ENCODE results near the gene KCNMA1. TPM values are rescaled to one million over a fixed set of nuclear protein-coding genes. Genes with fewer than 3 reads are reported as not detected.
A peak's percentile ranks its signal among the peaks of the same experiment; 100 is the strongest.

The KCNMA1 gene
- total RNA-seq, 4 donors from 2014 or later: 146 to 300 (median 265) TPM

DNA sequence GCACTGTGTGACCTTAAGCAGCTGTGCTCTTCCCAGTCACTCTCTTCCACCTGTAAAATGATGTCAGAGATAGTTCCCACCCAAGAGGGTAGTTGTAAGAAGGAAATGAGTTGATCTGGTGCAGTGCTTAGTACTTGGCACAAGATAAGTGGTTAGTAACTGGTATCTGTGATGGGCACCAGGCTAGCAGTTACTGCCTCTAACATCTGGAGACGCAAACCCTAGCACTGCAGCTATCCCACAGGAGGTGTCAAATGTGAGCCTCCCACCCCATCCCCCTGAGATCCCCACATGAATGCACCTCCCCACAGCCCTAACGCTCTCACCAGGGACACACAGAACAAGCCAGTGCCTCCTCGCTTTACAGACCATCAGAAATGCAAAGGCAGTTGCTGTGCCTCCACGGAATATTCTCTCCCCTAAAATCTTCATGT is 72.0 kb downstream of the KCNMA1 start:
- intact Hi-C loops (cut with DNase I): no loop called here

DNA sequence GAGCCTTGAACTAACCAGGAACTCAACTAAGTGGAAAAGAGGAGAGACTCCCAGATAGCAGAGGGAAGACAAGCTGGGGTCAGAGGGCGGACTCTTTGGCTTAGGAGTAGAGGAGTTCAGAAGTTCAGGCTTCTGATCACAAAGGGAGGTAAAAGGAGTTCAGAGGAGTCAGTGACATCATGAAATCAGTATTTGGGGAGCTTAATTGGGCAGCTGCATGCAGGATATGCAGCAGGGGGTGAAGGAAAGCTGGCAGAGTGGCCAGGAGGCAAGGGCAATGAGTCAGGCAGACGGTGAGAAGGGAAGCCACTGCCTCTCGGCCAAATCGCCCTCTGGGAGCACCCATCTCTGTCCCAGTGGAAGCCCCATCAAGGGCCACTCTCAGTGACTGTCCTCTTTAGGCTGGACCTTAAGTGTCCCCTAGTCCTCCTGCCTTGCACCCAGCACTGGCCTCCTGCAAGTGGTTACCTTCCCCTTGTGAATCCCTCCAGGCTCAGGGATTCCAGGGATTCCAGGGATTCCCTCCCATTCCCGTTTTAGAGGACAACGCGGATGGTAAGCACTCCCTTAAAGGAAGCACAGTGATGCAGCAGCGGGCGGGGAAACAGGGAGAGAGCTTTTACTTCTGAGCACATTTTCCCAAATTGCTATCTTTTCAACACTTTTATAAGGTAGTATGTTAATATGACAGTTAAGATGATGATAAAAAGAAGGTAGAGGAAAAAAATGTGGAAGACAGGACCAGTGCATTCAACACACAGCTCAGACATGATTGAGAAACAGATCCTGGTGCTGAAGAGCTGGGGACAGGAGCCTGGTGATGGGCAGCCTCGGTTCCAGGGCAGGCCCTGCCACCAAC is 72.6 kb downstream of the KCNMA1 start:
- Histone ChIP-seq H3K4me3 (no peak overlapping the region), H3K36me3 (no peaks in the 10 kb centered on the region), H3K4me1 (peaks cover 0 to 69% (median 64%) of the 10 kb centered on the region in 4 donors), H3K9me3 (no peaks in the 10 kb centered on the region), H3K27ac (replicated peaks in 1 of 4) (peak overlapping the region; percentile 72 to 82 (median 80)), H3K27me3 (no peaks in the 10 kb centered on the region)
- 33% methylated on average over 10 of the region's 10 CpGs for WGBS
- intact Hi-C loops (cut with DNase I): no loop called here
- DNase-seq (ENCODE audit: extremely low spot score): no peak
- TF ChIP-seq, protein P1, sequence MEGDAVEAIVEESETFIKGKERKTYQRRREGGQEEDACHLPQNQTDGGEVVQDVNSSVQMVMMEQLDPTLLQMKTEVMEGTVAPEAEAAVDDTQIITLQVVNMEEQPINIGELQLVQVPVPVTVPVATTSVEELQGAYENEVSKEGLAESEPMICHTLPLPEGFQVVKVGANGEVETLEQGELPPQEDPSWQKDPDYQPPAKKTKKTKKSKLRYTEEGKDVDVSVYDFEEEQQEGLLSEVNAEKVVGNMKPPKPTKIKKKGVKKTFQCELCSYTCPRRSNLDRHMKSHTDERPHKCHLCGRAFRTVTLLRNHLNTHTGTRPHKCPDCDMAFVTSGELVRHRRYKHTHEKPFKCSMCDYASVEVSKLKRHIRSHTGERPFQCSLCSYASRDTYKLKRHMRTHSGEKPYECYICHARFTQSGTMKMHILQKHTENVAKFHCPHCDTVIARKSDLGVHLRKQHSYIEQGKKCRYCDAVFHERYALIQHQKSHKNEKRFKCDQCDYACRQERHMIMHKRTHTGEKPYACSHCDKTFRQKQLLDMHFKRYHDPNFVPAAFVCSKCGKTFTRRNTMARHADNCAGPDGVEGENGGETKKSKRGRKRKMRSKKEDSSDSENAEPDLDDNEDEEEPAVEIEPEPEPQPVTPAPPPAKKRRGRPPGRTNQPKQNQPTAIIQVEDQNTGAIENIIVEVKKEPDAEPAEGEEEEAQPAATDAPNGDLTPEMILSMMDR (IDR thresholded peaks at IDR 0.05): no peak
- peak in 1 of 2 donors; percentile 32 for TF ChIP-seq POLR2AphosphoS5 (IDR thresholded peaks at IDR 0.05)

More for the DNA sequence above, 72.0 kb downstream of the KCNMA1 start:
- H3K4me1 ChIP-seq: peaks cover 0 to 63% (median 62%) of the 10 kb centered on the region in 4 donors
- H3K27ac ChIP-seq (replicated peaks in 1 of 4): peak overlapping the region; percentile 72 to 82 (median 80)
- H3K27me3 ChIP-seq: no peaks in the 10 kb centered on the region
- no peaks in the 10 kb centered on the region for H3K9me3 ChIP-seq
- H3K36me3 ChIP-seq: no peaks in the 10 kb centered on the region
- WGBS: 63% methylated on average over 4 of the region's 4 CpGs
- DNase-seq (ENCODE audit: extremely low spot score): no peak
- TF ChIP-seq, protein P1 (IDR thresholded peaks at IDR 0.05): no peak
- TF ChIP-seq POLR2AphosphoS5 (IDR thresholded peaks at IDR 0.05) (no peak), EP300 (IDR thresholded peaks at IDR 0.05) (no peak), POLR2A (IDR thresholded peaks at IDR 0.05; ENCODE audit: low read depth) (no peak)
- H3K4me3 ChIP-seq: no peak overlapping the region

DNA sequence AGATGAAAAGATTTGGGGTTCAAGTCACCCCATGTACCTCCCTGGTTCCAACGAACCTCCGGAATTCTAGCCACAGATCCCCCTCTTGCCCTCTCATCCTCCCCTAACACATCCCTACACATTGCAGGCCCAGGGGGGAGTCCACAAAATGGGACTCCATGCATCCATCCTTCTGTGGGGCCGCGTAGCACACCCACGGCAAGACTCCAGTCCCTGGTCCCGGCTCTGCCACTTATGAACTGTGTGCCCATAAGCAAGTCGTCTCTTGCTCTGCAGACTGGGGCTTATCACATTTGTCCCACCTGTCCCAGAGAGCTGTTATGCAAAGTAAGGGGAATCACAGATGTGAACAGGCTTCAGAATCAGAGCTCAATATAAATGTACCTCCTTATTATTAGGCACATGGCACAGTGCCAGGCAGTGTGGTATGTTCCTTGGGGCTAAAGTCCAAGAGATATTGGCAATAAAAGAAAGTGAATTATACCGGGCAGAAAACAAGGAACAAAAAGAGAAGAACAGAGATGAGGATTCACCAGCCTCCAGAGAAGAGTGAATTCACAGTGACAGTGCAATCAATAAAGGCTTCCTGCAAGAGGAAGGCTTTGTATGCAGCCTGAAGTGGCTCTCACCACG is 73.9 kb downstream of the KCNMA1 start:
- Histone ChIP-seq H3K27me3 (no peaks in the 10 kb centered on the region), H3K4me3 (no peak overlapping the region), H3K9me3 (no peaks in the 10 kb centered on the region), H3K4me1 (peaks cover 0 to 76% (median 67%) of the 10 kb centered on the region in 4 donors), H3K27ac (replicated peaks in 1 of 4) (peak overlapping the region; percentile 72 to 82 (median 80)), H3K36me3 (no peaks in the 10 kb centered on the region)
- TF ChIP-seq POLR2A (IDR thresholded peaks at IDR 0.05; ENCODE audit: low read depth) (no peak), EP300 (IDR thresholded peaks at IDR 0.05) (no peak), POLR2AphosphoS5 (IDR thresholded peaks at IDR 0.05) (no peak)
- TF ChIP-seq, protein P1 (IDR thresholded peaks at IDR 0.05): no peak
- intact Hi-C loops (cut with DNase I): no loop called here
- 82% methylated on average over 9 of the region's 9 CpGs for WGBS
- DNase-seq (ENCODE audit: extremely low spot score): no peak

DNA sequence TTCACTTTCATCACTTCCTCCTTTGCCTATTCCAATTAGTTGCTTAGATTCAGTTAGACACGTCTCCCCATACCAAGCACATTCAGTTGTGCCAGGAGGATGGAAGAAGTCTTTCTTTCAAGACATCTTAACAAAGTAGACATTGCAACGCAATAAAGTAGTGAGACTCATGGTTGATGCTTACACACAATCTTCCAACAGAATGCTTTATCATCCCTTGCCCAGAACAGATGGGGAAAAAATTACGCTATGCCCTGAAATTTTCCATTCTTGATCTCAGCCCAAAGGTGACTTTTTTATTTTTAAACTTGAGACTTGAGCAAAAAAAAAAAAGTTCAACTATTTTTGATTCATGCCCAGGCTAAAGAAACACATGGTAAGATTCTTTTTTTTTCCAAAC is 74.9 kb downstream of the KCNMA1 start:
- H3K36me3 ChIP-seq: no peaks in the 10 kb centered on the region
- peaks cover 0 to 86% (median 72%) of the 10 kb centered on the region in 4 donors for H3K4me1 ChIP-seq
- H3K27ac ChIP-seq (replicated peaks in 1 of 4): peak overlapping the region; percentile 72 to 82 (median 80)
- H3K9me3 ChIP-seq: no peaks in the 10 kb centered on the region
- H3K27me3 ChIP-seq: no peaks in the 10 kb centered on the region
- no peak overlapping the region for H3K4me3 ChIP-seq
- DNase-seq (ENCODE audit: extremely low spot score): no peak
- TF ChIP-seq POLR2A (IDR thresholded peaks at IDR 0.05; ENCODE audit: low read depth) (no peak), POLR2AphosphoS5 (IDR thresholded peaks at IDR 0.05) (peak in 1 of 2 donors; percentile 46)
- WGBS: 45% methylated on average over 3 of the region's 3 CpGs
- intact Hi-C loops (cut with DNase I): no loop called here

DNA sequence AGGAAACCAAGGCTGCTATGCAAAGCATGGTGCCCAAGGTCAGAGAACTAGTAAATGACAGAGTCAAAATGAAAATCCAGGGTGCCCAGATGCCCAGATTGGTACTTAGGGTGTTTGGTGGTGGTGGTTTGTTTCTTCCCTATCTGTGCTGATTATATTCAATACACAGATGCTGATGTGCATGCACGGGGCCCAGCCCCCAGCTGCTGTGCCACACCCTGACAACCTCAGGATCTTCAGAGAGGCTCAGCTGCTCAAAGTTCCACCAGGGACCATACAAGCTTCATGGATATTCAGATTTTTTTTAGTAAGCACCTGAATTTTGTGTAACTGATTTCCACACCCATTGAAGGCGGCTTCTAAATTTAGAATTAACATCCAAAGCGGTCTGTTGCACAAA is 75.6 kb downstream of the KCNMA1 start:
- H3K4me1 ChIP-seq: peaks cover 0 to 86% (median 73%) of the 10 kb centered on the region in 4 donors
- peak overlapping the region; percentile 72 to 82 (median 80) for H3K27ac ChIP-seq (replicated peaks in 1 of 4)
- no peaks in the 10 kb centered on the region for H3K9me3 ChIP-seq
- intact Hi-C loops (cut with DNase I): no loop called here
- 82% methylated on average over 3 of the region's 3 CpGs for WGBS
- H3K36me3 ChIP-seq: no peaks in the 10 kb centered on the region
- H3K4me3 ChIP-seq: no peak overlapping the region
- no peak for DNase-seq (ENCODE audit: extremely low spot score)
- TF ChIP-seq POLR2AphosphoS5 (IDR thresholded peaks at IDR 0.05) (no peak), POLR2A (IDR thresholded peaks at IDR 0.05; ENCODE audit: low read depth) (no peak), EP300 (IDR thresholded peaks at IDR 0.05) (no peak)
- TF ChIP-seq, protein P1 (IDR thresholded peaks at IDR 0.05): no peak
- H3K27me3 ChIP-seq: no peaks in the 10 kb centered on the region
